22Rv1 (cell line): ENCODE results near the gene TRPC4AP.
"Not testable (repeated sequence)": the region's sequence is repeated elsewhere in the genome, so short reads cannot be mapped to it uniquely, and the experiment has no call there.

Experiments
- H3K27ac ChIP-seq: fragments of 450-650 bp; 2 replicates; pipeline ENCODE4 v1.5.1; 2017
- ZFX ChIP-seq: fragments of 450-650 bp; IDR thresholded peaks from 2 replicates; pipeline ENCODE4 v1.6.1; 2017; ENCODE audit warnings: antibody characterized with exemption, borderline replicate concordance
- TF ChIP-seq, protein P1 (sequence below): fragments of 450-650 bp; IDR thresholded peaks from 2 replicates; pipeline ENCODE4 v1.5.1; 2017; ENCODE audit warnings: mild to moderate bottlenecking

Gene TRPC4AP

DNA sequence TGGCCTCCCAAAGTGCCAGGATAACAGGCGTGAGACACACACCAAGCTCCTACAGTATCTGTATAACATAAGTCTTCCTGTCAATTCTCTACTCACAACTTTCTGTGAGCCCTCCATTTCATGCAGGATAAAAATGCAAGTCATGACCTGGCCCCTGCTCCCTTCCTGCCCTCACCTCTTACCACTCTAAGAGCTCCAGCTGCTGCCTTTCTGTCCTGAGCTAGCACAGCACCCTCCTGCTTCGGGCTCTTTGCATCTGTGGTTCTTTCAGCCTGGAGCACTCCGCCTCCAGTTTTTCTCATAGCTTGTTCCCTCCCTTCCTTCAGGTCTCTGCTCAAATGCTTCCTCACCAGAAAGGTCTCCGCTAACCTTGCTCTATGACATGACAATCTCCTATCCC, 23.7 kb upstream of the TRPC4AP start:
- no peak overlapping the region for H3K27ac ChIP-seq
- TF ChIP-seq, protein P1, sequence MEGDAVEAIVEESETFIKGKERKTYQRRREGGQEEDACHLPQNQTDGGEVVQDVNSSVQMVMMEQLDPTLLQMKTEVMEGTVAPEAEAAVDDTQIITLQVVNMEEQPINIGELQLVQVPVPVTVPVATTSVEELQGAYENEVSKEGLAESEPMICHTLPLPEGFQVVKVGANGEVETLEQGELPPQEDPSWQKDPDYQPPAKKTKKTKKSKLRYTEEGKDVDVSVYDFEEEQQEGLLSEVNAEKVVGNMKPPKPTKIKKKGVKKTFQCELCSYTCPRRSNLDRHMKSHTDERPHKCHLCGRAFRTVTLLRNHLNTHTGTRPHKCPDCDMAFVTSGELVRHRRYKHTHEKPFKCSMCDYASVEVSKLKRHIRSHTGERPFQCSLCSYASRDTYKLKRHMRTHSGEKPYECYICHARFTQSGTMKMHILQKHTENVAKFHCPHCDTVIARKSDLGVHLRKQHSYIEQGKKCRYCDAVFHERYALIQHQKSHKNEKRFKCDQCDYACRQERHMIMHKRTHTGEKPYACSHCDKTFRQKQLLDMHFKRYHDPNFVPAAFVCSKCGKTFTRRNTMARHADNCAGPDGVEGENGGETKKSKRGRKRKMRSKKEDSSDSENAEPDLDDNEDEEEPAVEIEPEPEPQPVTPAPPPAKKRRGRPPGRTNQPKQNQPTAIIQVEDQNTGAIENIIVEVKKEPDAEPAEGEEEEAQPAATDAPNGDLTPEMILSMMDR: no peak
- TF ChIP-seq ZFX: no peak

DNA sequence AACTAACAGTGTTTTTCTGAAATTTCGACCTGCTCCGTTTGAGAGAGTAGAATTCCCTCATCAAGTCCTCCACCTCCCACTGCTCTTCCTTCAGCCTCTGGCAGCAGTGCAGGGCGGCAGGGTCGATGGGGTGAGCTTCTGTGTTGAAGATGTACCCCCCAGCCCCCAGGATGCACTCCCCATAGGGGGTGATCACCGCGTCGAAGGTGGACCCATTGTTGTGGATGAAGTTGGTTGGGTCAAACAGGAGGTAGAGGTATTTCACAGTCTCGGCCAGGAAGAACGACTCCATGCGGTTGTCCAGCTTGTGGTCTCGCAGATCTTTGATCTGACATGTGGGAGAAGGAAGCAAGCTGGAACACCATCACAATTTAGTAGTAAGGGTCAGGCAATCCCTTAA, 23.0 kb upstream of the TRPC4AP start:
- TF ChIP-seq, protein P1: no peak
- no peak for TF ChIP-seq ZFX
- H3K27ac ChIP-seq: no peak overlapping the region

DNA sequence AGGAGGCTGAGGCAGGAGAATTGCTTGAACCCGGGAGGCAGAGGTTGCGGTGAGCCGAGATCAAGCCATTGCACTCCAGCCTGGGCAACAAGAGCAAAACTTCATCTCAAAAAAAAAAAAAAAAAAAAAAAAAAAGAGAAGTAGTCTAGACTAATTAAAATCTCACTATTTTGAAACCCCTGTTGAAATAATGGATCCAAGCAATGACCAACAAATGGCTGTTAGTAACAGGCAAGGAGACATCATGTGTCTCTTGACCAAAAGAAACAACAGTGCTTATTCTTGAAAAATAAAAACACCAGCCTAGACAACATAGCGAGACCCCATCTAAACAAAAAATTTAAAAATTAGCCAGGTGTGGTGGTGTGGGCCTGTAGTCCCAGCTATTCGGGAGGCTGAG, 19.7 kb upstream of the TRPC4AP start:
- not testable (repeated sequence) for H3K27ac ChIP-seq

DNA sequence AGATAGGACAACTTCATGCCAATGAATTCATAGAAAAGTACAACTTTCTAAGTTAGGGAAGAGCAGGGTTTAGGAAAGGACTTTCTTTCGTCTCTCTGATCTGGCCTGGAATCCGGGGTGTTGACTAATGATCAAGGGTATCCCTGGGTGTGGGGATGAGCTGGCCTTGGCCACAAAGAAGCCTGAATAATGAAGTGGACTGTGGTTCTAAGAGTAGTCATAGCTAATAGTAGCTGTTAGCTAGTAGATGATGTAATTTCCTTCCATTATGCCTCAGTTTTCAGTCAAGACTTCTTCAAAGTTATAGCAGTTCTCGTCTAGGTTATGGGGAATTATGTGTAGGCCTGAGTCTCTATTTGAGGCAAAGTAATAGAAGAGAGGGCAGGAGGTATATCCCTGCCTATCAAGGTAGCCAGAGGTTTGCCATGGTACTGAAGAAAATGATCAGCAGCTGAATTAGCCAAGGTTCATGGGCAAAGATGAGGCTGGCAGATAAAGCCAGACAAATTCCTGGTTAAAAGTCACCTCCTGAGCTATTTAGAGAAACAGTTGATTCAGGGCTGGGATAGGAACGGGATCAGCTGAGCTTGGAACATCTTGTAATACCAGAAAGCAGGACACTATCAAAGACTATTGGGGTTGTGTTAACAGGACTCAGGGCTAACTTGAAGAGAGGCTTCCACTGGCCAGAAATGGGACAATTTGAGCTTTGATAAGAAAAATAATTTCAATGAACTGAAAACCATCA, 18.7 kb upstream of the TRPC4AP start:
- no peak overlapping the region for H3K27ac ChIP-seq
- TF ChIP-seq, protein P1: no peak
- TF ChIP-seq ZFX: no peak

DNA sequence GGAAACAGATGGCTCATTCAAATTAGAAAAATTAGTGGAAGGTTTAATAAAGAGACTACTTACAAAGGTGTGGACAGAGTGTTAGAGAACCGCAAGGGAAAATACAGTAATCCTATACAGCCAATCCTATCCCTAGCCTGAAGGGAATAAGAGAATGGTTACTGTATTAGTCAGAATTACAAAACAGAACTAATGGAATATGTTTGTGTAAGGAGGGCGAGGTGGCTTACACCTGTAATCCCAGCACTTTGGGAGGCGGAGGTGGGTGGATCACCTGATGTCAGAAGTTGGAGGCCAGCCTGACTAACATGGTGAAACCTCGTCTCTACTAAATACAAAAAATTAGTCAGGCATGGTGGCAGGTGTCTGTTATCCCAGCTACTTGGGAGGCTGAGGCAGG, 16.3 kb upstream of the TRPC4AP start:
- TF ChIP-seq, protein P1: no peak
- TF ChIP-seq ZFX: no peak
- no peak overlapping the region for H3K27ac ChIP-seq

DNA sequence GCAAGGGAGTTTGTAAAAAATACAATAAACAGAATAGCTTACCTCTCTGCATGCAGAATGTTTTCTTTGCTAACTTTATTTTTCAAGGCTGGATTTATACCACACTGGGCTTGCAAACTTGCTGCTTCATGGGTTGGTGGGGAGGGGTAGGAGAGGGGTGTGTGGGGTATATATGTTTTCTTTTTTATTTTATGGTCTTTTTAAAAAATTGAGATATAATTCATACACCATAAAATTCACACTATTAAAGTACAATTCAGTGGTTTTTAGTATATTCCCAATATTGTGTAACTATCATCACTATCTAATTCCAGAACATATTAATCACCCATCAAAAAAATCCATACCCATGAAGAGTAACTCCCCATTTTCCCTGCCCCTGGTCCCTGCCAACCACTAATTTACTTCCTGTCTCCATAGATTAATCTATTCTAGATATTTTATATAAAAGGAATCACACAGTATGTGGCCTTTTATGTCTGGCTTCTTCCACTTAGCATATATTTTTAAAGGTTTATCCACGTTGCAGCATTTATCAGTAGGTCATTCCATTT, 14.3 kb upstream of the TRPC4AP start:
- H3K27ac ChIP-seq: no peak overlapping the region
- no peak for TF ChIP-seq ZFX
- TF ChIP-seq, protein P1: no peak

DNA sequence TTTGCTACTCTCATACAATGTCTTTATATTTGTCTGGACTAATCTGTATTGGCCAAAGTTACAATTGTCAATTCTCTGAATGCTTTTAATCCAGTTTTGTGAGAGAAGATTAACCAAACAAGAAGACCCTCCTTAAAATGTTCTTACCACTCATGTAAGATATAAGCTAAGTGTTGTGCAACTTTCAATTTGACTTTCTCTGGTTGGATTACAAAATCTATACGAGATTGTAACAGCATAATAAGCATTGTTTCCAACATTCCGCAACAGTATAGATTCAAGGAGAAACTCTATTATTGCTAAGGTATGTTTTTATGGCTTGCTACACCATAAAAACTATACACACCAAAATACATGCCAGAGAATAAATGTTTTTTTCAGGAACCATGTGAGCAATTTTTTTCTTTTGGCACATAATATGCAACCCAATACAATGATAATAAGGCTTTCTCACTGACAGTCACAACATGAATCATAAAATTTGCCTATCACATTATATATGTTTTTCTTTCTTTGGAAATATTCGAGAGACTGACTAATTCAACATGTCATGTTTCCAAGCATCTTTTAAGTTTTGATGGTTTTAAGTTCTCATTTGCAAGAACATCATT, 12.2 kb upstream of the TRPC4AP start:
- TF ChIP-seq, protein P1: no peak
- no peak for TF ChIP-seq ZFX
- H3K27ac ChIP-seq: no peak overlapping the region

DNA sequence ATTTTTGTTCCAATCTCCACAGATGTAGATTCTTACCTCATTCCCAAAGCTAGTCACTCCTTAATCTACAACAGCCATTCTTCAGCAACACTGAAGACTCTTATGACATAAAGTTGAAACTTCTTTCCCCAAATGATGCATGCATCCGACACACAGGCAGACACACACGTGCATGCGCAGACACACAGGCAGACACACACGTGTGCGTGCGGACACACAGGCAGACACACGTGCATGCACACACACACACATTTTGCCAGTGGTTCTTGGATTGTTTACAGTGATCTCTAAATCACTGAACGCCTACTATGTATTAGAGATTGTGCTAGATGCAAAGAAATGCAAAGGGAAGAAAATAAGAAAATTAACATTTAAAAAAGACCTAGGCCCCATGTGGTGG, 9.0 kb upstream of the TRPC4AP start:
- TF ChIP-seq ZFX: no peak
- TF ChIP-seq, protein P1: no peak

More for the DNA sequence above, 9.0 kb upstream of the TRPC4AP start:
- H3K27ac ChIP-seq: no peak overlapping the region
